SH-SY5Y (cell line): ENCODE measurements around the gene CYREN.

Experiments
- GATA2 ChIP-seq: IDR thresholded peaks from 2 replicates; pipeline ENCODE4 v1.6.1; 2011; ENCODE audit warnings: mild to moderate bottlenecking, low read depth, low read length
- GATA3 ChIP-seq: IDR thresholded peaks from 2 replicates; pipeline ENCODE4 v1.6.1; 2011; ENCODE audit warnings: low read depth, mild to moderate bottlenecking, low read length, moderate library complexity

The CYREN gene

DNA sequence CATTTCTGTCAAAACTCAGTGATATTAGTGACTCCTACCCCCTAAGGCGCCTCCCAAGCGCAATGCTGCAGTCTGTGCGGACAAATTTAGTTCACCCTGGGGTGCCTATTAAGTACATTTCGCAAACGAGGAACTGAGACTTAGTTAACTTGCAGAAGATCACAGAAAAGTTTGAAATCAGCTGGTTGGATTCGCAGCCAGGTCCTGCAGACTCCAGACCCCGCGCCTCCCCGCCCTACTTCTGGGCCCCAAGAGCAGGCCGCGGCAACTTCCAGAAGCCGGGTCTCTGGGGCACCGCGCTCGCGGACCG, 588 bp downstream of the CYREN start:
- TF ChIP-seq GATA2 (no peak), GATA3 (no peak)

DNA sequence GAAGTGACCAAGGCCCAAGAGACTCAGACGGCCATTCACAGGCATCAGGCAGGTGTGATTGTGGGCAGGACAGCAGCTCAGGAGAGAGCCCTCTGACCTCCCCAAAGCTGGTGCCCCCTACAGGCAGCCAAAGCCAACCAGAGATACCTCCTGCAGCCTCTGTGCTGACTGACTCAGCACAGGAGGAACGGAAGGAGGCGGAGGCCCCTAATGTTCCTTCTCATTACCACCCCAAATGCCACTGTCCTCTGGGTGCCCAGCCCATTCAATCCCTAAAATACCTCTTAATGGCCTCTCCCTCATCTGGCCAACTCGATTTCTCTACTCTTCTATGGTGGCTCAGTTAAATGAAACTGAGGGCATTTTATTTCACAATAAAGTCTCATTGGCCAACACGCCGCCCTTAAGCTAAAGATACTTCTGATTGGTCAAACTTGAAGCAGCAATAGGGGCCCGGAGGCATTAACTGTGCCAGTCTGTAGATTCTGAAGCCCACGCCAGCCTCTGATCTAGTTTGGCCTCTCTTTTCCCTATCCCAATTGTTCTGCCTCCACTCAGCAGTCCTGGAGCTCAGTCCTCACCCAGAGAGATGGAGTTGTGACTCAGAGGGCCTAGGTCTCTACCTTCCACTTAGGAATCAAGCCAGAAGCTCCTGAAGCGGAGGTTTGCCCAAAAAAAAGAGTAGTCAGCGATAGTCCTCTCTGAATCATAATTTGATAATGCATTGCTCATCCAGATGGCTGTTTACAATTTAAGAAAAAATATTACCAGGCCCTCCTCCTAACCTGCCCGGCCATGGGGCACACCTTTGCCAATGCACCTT, 1.2 kb downstream of the CYREN start:
- TF ChIP-seq GATA3, result no peak
- no peak for TF ChIP-seq GATA2

DNA sequence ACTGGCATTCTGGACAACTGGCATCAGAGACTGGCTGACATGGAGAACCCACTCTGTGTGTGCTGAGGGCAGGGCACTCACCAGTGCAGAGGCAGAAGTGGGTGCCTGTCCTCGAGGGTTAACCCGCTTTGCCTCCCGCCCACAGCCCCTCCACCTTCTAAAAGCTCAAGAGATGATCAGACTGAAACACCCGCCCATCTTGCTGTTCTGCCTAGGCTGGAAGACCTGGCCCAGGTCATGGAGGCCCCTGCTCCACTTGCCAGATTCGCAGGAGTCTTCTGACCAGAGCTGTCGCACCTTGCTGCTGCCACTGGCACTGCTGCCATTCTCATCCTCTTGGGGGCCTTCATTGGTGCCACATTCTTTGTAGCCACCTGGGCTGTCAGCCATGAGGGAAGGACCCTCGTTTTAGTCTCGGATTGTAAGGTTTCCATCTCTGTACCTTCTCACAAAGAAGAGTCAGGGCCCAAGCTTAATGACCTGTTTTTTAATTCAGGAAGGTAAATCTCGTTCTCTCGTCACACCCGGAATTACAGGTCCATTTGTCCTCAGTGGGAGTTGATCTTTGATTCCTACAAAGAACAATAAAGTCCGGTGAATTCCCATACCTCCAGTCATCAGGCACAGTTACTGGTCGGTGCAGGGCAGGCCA, 1.9 kb downstream of the CYREN start:
- no peak for TF ChIP-seq GATA2
- no peak for TF ChIP-seq GATA3

DNA sequence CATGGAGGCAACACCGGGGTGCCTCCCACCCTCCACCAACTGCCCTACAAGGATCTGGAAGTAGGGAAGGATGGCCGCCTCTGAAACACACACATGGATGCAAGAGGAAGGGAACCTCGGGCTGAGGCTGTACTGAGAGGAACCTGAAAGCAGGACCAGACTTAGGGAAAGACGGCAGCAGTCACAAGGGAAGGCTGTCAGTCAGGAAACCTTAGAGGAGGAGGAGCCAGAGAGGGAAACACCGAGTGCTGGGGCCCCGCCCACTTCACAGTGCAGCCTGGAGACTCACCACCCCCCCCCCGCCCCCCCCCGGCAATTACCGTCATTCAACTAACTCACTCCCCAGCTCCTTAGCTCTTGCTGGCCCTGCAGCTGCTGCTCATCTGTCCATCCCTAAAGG, 2.5 kb downstream of the CYREN start:
- no peak for TF ChIP-seq GATA2
- no peak for TF ChIP-seq GATA3

GRCh38 chr7:135167365-135167917, 3.1 kb downstream of the CYREN start:
- no peak for TF ChIP-seq GATA2
- TF ChIP-seq GATA3, result no peak

- TF ChIP-seq GATA2 (no peak), GATA3 (no peak)
Measured at GRCh38 chr7:135166338-135166990, 4.0 kb downstream of the CYREN start.

- TF ChIP-seq GATA2, result no peak
- no peak for TF ChIP-seq GATA3
Measured at GRCh38 chr7:135165862-135166261, 4.6 kb downstream of the CYREN start.

DNA sequence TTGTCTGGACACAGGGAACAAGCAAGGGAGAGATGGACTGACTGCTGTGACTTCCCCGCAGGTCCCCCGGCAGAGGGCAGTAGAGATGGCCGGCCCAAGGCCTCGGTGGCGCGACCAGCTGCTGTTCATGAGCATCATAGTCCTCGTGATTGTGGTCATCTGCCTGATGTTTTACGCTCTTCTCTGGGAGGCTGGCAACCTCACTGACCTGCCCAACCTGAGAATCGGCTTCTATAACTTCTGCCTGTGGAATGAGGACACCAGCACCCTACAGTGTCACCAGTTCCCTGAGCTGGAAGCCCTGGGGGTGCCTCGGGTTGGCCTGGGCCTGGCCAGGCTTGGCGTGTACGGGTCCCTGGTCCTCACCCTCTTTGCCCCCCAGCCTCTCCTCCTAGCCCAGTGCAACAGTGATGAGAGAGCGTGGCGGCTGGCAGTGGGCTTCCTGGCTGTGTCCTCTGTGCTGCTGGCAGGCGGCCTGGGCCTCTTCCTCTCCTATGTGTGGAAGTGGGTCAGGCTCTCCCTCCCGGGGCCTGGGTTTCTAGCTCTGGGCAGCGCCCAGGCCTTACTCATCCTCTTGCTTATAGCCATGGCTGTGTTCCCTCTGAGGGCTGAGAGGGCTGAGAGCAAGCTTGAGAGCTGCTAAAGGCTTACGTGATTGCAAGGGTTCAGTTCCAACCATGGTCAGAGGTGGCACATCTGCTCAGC, 6.0 kb downstream of the CYREN start:
- TF ChIP-seq GATA3, result no peak
- TF ChIP-seq GATA2, result no peak

GRCh38 chr7:135162382-135163001, 8.0 kb downstream of the CYREN start:
- TF ChIP-seq GATA2 (no peak), GATA3 (no peak)

GRCh38 chr7:135161669-135162068, 8.8 kb downstream of the CYREN start:
- no peak for TF ChIP-seq GATA2
- TF ChIP-seq GATA3, result no peak

DNA sequence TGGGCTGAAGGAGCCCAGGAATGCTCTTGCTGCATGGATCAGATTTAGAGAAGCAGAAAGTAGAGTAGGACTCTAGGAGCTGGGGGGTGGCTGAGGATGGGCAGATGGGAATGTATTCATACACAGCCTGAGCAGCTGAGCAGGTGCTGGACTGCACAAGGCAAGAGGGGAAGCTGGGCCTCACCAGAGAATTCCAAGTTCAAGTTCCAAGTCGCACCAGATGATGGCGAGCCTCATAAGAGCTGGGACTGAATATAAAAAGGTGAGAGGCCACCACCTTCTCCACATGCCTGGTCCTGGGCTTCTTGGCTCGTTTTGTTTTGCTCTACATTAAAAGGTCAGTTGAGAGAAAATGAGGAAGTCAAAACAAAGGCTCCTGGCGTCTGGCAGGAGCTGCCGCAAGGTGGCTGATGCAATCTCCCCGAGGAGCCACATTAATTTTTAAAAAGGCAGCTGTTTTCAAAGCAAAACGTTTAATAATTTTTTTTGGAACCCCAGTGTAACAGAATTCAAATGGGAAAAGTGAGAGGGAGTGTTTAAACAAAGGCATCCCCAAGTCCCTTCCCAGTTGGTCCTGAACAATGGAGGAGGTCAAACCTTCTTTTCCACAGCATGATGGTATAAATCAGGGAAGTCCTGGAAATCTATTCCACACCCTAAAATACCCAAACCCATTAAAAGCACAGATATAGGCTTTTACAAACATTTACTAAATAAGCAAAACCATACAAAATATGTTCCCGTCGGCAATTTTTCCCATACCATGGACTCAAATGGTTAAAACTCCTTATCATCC, 9.5 kb downstream of the CYREN start:
- no peak for TF ChIP-seq GATA2
- no peak for TF ChIP-seq GATA3

DNA sequence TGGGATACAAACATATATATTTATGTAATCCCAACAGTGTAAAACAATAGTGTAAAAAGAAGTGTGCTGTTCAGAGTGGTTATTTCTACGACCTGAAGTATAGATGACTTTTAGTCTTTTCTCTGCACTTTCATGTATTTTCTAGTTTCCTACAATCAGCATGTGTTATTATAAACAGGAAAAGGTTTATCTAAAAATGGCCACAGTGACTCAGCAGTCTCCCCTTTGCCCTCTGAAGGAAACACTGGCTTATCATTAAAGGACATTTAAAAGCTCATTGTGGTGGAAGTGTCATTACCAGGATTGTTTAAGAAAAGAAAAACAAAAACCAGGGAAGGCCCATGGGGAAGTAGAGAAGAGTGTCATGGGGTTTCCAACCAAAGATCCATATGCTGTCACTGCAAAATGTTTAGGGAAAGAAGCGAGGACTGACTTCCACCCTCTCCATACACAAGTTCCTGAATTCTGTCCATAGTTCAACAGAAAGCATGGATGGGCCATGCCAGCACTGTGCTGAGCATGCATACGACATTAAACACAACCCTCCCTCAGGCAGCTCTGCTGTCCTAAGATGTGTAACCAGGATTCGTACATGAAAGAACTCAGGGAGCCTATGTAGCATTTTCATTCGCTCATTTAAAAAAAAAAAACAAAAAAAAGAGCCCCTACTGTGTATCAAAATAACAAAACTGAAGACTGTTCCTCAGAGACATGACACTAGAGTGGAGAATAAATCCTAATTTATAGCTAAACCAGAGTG, 10.2 kb downstream of the CYREN start:
- TF ChIP-seq GATA3, result no peak
- TF ChIP-seq GATA2, result no peak
